Measurements from ENCODE around the gene MYLK4.
"Not testable (repeated sequence)": the region's sequence is repeated elsewhere in the genome, so short reads cannot be mapped to it uniquely, and the experiment has no call there.

The MYLK4 gene

GRCh38 chr6:2777249-2777648 is 26.5 kb upstream of the MYLK4 start:
- no peak for DNase-seq (ENCODE audit: low spot score)

- DNase-seq (ENCODE audit: low spot score): no peak
Measured at GRCh38 chr6:2775003-2775402, 24.3 kb upstream of the MYLK4 start.

GRCh38 chr6:2773449-2773848 is 22.7 kb upstream of the MYLK4 start:
- no peak for DNase-seq (ENCODE audit: low spot score)

GRCh38 chr6:2772840-2773239 is 22.1 kb upstream of the MYLK4 start:
- DNase-seq (ENCODE audit: low spot score): no peak

- DNase-seq (ENCODE audit: low spot score): no peak
Measured at GRCh38 chr6:2771079-2771478, 20.4 kb upstream of the MYLK4 start.

- no peak for DNase-seq (ENCODE audit: low spot score)
Measured at GRCh38 chr6:2770171-2770570, 19.4 kb upstream of the MYLK4 start.

- DNase-seq (ENCODE audit: low spot score): no peak
Measured at GRCh38 chr6:2768696-2769095, 18.0 kb upstream of the MYLK4 start.

GRCh38 chr6:2767657-2768524 is 17.2 kb upstream of the MYLK4 start:
- DNase-seq (ENCODE audit: low spot score): no peak

- DNase-seq (ENCODE audit: low spot score): no peak
Measured at GRCh38 chr6:2766767-2767656, 16.3 kb upstream of the MYLK4 start.

- DNase-seq (ENCODE audit: low spot score): no peak
Measured at GRCh38 chr6:2765896-2766766, 15.4 kb upstream of the MYLK4 start.

GRCh38 chr6:2765166-2765895 is 14.6 kb upstream of the MYLK4 start, which contains the start of gene WRNIP1:
Gene WRNIP1 (plus strand): TSS chr6:2765393. CDS start chr6:2765623, 230 bp downstream.
- DNase-seq (ENCODE audit: low spot score): peak; percentile 99

GRCh38 chr6:2764610-2765165 is 14.0 kb upstream of the MYLK4 start:
- peak; percentile 83 for DNase-seq (ENCODE audit: low spot score)

GRCh38 chr6:2763876-2764540 is 13.3 kb upstream of the MYLK4 start:
- no peak for DNase-seq (ENCODE audit: low spot score)

GRCh38 chr6:2763345-2763841 is 12.7 kb upstream of the MYLK4 start:
- no peak for DNase-seq (ENCODE audit: low spot score)

GRCh38 chr6:2762868-2763267 is 12.1 kb upstream of the MYLK4 start:
- DNase-seq (ENCODE audit: low spot score): not testable (repeated sequence)

- DNase-seq (ENCODE audit: low spot score): no peak
Measured at GRCh38 chr6:2760882-2761842, 10.4 kb upstream of the MYLK4 start.

- no peak for DNase-seq (ENCODE audit: low spot score)
Measured at GRCh38 chr6:2758980-2759379, 8.3 kb upstream of the MYLK4 start.

GRCh38 chr6:2756687-2757224 is 6.0 kb upstream of the MYLK4 start:
- DNase-seq (ENCODE audit: low spot score): no peak

GRCh38 chr6:2756241-2756640 is 5.5 kb upstream of the MYLK4 start:
- no peak for DNase-seq (ENCODE audit: low spot score)

All from Ammon's horn (tissue), 1 donor.